HFFc6 (cell line): ENCODE results near the gene ZMAT5. TPM values are rescaled to one million over a fixed set of nuclear protein-coding genes. Genes with fewer than 3 reads are reported as not detected.

Experiments used
- DNase-seq: peaks from one replicate; pipeline ENCODE4 v3.0.0-alpha.2; 2018
- H3K27ac Mint-ChIP-seq: 2 replicates; pipeline ENCODE4 v1.8.0; 2020; ENCODE audit warnings: mild to moderate bottlenecking, mixed read lengths
- H3K27me3 Mint-ChIP-seq: 2 replicates; pipeline ENCODE4 v1.8.0; 2021; ENCODE audit warnings: mild to moderate bottlenecking, moderate library complexity, mixed read lengths; ENCODE audit not compliant: insufficient read depth
- H3K36me3 Mint-ChIP-seq: 2 replicates; pipeline ENCODE4 v1.8.0; 2021; ENCODE audit warnings: low read depth, mixed read lengths
- H3K4me1 Mint-ChIP-seq: 2 replicates; pipeline ENCODE4 v1.8.0; 2020; ENCODE audit warnings: low read depth, mixed read lengths
- H3K4me3 Mint-ChIP-seq: 2 replicates; pipeline ENCODE4 v1.8.0; 2020; ENCODE audit warnings: mild to moderate bottlenecking, moderate library complexity, mixed read lengths
- H3K9me3 Mint-ChIP-seq: 2 replicates; pipeline ENCODE4 v1.8.0; 2020; ENCODE audit warnings: mild to moderate bottlenecking, mixed read lengths
- total RNA-seq, 6 experiments: library from RNA; stranded (reverse); fragmentation: NEBNext Ultra II Directional; extraction: Animal tissue kit (Norgen Biotek cat#: 25700); gene quantifications; 2 replicates in 1 of 6; 3 replicates in 5 of 6; pipeline ENCODE4 v1.2.3, GENCODE V29; 2021
- TF ChIP-seq, protein P1 (sequence below): fragments of 200-600 bp; sonication (generic); IDR thresholded peaks from 2 replicates; pipeline ENCODE4 v1.5.0; 2021; ENCODE audit warnings: antibody characterized with exemption, mild to moderate bottlenecking

Gene ZMAT5
- total RNA-seq, 6 experiments from 2014 or later = 24.9 to 28.6 (median 26.1) TPM

DNA sequence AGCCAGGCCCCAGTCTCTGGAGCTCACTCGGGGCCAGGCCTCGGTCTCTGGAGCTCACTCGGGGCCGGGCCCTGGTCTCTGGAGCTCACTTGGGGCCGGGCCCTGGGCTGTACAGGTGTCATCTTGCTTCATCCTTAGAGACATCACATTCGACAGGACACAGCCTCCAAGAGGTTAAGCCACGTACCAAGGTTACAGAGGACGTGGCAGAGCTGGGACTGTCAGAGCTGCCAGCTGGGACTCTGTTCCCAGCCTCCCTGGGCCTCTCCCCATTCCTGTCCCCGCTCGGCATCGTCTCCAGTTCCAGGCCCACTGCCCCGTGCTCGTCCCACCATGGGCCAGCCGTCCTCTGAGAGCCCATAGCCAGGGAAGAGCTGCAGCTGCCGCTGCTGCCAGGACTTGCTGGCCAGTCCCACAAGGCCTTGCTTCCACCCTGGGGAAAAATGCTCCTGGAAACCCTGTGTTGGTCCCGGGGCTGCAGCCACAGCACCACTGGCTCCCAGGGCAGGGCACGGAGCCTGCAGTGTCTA, 27.4 kb downstream of the ZMAT5 start:
- Mint-ChIP-seq H3K4me3 (no peak overlapping the region), H3K9me3 (no peaks in the 10 kb centered on the region), H3K27ac (no peak overlapping the region), H3K36me3 (peaks cover 7% of the 10 kb centered on the region; the same call in 1 of the 2 replicates), H3K4me1 (no peaks in the 10 kb centered on the region), H3K27me3 (no peaks in the 10 kb centered on the region; the same call in 1 of the 2 replicates)
- no peak for DNase-seq
- TF ChIP-seq, protein P1, sequence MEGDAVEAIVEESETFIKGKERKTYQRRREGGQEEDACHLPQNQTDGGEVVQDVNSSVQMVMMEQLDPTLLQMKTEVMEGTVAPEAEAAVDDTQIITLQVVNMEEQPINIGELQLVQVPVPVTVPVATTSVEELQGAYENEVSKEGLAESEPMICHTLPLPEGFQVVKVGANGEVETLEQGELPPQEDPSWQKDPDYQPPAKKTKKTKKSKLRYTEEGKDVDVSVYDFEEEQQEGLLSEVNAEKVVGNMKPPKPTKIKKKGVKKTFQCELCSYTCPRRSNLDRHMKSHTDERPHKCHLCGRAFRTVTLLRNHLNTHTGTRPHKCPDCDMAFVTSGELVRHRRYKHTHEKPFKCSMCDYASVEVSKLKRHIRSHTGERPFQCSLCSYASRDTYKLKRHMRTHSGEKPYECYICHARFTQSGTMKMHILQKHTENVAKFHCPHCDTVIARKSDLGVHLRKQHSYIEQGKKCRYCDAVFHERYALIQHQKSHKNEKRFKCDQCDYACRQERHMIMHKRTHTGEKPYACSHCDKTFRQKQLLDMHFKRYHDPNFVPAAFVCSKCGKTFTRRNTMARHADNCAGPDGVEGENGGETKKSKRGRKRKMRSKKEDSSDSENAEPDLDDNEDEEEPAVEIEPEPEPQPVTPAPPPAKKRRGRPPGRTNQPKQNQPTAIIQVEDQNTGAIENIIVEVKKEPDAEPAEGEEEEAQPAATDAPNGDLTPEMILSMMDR = no peak

- DNase-seq = no peak
- TF ChIP-seq, protein P1 = no peak
- Mint-ChIP-seq H3K4me3 (no peak overlapping the region), H3K36me3 (peaks cover 7% of the 10 kb centered on the region; the same call in 1 of the 2 replicates), H3K27ac (no peak overlapping the region), H3K27me3 (no peaks in the 10 kb centered on the region; the same call in 1 of the 2 replicates), H3K4me1 (no peaks in the 10 kb centered on the region), H3K9me3 (no peaks in the 10 kb centered on the region)
Measured at GRCh38 chr22:29738118-29738815, 28.5 kb downstream of the ZMAT5 start.

GRCh38 chr22:29737251-29738117, 29.3 kb downstream of the ZMAT5 start:
- Mint-ChIP-seq H3K9me3 (no peaks in the 10 kb centered on the region), H3K4me1 (no peaks in the 10 kb centered on the region), H3K27me3 (no peaks in the 10 kb centered on the region; the same call in 1 of the 2 replicates), H3K4me3 (no peak overlapping the region), H3K36me3 (peaks cover 7% of the 10 kb centered on the region; the same call in 1 of the 2 replicates), H3K27ac (no peak overlapping the region)
- TF ChIP-seq, protein P1 = no peak
- DNase-seq = no peak

GRCh38 chr22:29735416-29735815, 31.4 kb downstream of the ZMAT5 start:
- no peaks in the 10 kb centered on the region for H3K36me3 Mint-ChIP-seq
- no peak overlapping the region for H3K4me3 Mint-ChIP-seq
- H3K27ac Mint-ChIP-seq = no peak overlapping the region
- no peak for DNase-seq
- H3K27me3 Mint-ChIP-seq = no peaks in the 10 kb centered on the region; the same call in 1 of the 2 replicates
- no peaks in the 10 kb centered on the region for H3K9me3 Mint-ChIP-seq
- TF ChIP-seq, protein P1 = no peak
- no peaks in the 10 kb centered on the region for H3K4me1 Mint-ChIP-seq

- no peaks in the 10 kb centered on the region for H3K9me3 Mint-ChIP-seq
- no peak for DNase-seq
- H3K4me1 Mint-ChIP-seq = no peaks in the 10 kb centered on the region
- H3K36me3 Mint-ChIP-seq = no peaks in the 10 kb centered on the region
- TF ChIP-seq, protein P1 = no peak
- H3K4me3 Mint-ChIP-seq = no peak overlapping the region
- no peaks in the 10 kb centered on the region; the same call in 1 of the 2 replicates for H3K27me3 Mint-ChIP-seq
- no peak overlapping the region for H3K27ac Mint-ChIP-seq
Measured at GRCh38 chr22:29734838-29735237, 32.0 kb downstream of the ZMAT5 start.
